PC-3 (cell line): ENCODE results near the gene INVS.

ENCODE experiments used
- EZH2 ChIP-seq: fragments of 300-600 bp; sonication (generic); IDR thresholded peaks from one replicate; pipeline ENCODE4 v1.6.1; 2017; ENCODE audit warnings: antibody characterized with exemption, mild to moderate bottlenecking, low read length; ENCODE audit not compliant: unreplicated experiment
- TF ChIP-seq, protein P1 (sequence below): fragments of 300-600 bp; sonication (generic); conservative IDR thresholded peaks from 2 replicates; pipeline ENCODE4 v1.5.1; 2017; ENCODE audit warnings: antibody characterized with exemption, low read depth, mild to moderate bottlenecking, low read length

DNA sequence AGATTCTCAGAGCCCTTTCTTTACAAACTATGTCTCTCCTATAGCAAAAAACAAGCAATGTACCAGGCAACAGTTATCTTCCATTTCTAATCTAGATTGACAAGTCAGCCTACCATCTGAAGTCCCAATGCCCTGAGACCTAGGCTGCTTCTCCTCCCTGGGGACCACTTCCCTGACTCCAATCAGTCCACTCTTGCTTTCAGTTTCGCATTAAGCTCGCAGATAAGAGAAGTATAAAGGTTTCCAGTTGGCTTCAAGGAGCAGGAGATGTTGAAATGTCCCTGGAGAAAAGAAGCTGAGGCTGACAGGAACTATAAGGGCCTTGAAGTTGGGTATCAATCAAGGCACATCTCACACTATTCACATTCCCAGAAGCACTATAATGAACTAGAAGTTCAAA, 32.5 kb upstream of the INVS start:
- TF ChIP-seq, protein P1, sequence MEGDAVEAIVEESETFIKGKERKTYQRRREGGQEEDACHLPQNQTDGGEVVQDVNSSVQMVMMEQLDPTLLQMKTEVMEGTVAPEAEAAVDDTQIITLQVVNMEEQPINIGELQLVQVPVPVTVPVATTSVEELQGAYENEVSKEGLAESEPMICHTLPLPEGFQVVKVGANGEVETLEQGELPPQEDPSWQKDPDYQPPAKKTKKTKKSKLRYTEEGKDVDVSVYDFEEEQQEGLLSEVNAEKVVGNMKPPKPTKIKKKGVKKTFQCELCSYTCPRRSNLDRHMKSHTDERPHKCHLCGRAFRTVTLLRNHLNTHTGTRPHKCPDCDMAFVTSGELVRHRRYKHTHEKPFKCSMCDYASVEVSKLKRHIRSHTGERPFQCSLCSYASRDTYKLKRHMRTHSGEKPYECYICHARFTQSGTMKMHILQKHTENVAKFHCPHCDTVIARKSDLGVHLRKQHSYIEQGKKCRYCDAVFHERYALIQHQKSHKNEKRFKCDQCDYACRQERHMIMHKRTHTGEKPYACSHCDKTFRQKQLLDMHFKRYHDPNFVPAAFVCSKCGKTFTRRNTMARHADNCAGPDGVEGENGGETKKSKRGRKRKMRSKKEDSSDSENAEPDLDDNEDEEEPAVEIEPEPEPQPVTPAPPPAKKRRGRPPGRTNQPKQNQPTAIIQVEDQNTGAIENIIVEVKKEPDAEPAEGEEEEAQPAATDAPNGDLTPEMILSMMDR: no peak
- TF ChIP-seq EZH2: no peak
